Measurements from ENCODE around the gene MAPK10. TPM values are rescaled to one million over a fixed set of nuclear protein-coding genes. Genes with fewer than 3 reads are reported as not detected.

The MAPK10 gene
- total RNA-seq, 4 donors from 2014 or later: 2.0 to 16.8 (median 4.1) TPM

DNA sequence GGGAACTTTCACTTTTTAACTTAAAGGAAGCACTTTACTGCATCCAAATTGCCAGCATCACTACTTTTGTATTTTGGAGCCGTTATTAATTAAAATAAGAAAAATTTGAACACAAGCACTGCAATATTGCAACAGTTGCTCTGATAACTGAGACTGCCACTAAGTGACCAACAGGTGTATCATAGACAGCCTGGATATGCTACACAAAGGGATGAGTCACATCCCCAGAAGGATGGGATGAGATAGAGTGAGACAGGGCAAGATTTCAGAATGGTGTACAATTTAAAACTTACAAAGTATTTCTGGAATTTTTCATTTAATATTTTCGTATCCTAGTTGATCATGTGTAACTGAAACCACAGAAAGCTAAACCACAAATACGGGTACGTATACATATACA, 204.1 kb downstream of the MAPK10 start:
- H3K9me3 ChIP-seq: no peaks in the 10 kb centered on the region
- TF ChIP-seq POLR2A (IDR thresholded peaks at IDR 0.05): no peak
- no peaks in the 10 kb centered on the region for H3K27me3 ChIP-seq
- no peak for DNase-seq (ENCODE audit: low spot score in 2 of 2)
- no peak overlapping the region for H3K4me3 ChIP-seq
- WGBS: 95% methylated on average over 4 of the region's 4 CpGs
- no peaks in the 10 kb centered on the region for H3K4me1 ChIP-seq
- no peak overlapping the region for H3K27ac ChIP-seq
- no peaks in the 10 kb centered on the region for H3K36me3 ChIP-seq

DNA sequence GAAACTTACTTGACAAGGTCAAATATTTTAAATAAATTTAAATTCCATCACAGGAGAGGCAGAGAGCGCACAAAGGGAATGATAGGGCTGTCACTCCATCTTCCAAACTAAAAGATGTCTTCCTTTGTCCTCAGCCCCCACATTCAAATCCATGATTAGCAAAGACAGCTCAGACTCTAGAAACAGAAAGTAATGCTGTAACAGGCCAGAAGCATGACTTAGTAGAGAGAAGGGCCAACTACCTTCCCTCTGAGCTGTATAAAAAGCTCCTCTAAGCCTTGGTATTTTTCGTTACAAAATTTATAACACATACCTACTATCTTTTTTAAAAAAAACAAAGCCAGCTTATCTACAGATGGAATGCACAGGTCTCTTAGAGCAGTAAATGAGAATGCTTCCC, 207.4 kb downstream of the MAPK10 start:
- WGBS: 90% methylated on average over 2 of the region's 2 CpGs
- TF ChIP-seq POLR2A (IDR thresholded peaks at IDR 0.05) (no peak), EP300 (IDR thresholded peaks at IDR 0.05) (no peak), POLR2AphosphoS5 (IDR thresholded peaks at IDR 0.05) (no peak)
- TF ChIP-seq, protein P1, sequence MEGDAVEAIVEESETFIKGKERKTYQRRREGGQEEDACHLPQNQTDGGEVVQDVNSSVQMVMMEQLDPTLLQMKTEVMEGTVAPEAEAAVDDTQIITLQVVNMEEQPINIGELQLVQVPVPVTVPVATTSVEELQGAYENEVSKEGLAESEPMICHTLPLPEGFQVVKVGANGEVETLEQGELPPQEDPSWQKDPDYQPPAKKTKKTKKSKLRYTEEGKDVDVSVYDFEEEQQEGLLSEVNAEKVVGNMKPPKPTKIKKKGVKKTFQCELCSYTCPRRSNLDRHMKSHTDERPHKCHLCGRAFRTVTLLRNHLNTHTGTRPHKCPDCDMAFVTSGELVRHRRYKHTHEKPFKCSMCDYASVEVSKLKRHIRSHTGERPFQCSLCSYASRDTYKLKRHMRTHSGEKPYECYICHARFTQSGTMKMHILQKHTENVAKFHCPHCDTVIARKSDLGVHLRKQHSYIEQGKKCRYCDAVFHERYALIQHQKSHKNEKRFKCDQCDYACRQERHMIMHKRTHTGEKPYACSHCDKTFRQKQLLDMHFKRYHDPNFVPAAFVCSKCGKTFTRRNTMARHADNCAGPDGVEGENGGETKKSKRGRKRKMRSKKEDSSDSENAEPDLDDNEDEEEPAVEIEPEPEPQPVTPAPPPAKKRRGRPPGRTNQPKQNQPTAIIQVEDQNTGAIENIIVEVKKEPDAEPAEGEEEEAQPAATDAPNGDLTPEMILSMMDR (IDR thresholded peaks at IDR 0.05): no peak
- no peaks in the 10 kb centered on the region for H3K4me1 ChIP-seq
- no peaks in the 10 kb centered on the region for H3K9me3 ChIP-seq
- H3K4me3 ChIP-seq: no peak overlapping the region
- no peaks in the 10 kb centered on the region for H3K27me3 ChIP-seq
- no peak for DNase-seq (ENCODE audit: low spot score in 2 of 2)
- H3K27ac ChIP-seq: no peak overlapping the region
- H3K36me3 ChIP-seq: no peaks in the 10 kb centered on the region

DNA sequence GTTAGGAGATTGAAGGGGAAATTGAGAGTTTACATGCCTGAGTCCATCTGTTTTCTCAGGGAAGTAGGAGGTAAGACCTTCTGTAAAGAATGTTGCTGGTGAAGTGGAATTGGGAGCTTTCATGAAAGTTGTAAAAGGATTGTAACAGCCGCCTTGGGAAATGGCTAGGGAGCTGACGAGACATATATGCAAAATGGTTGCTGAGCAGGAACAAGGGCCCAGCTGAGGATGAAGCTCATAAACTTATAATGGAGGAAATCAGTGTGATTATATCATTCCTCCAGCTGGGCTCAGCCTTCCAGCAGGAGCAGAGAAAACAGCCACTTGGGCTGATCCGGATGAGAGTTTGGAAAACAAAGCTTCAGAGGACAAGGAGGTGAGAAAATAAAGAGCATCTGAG, 208.7 kb downstream of the MAPK10 start:
- no peak for DNase-seq (ENCODE audit: low spot score in 2 of 2)
- H3K36me3 ChIP-seq: no peaks in the 10 kb centered on the region
- H3K9me3 ChIP-seq: no peaks in the 10 kb centered on the region
- no peaks in the 10 kb centered on the region for H3K4me1 ChIP-seq
- H3K4me3 ChIP-seq: no peak overlapping the region
- no peak overlapping the region for H3K27ac ChIP-seq
- WGBS: 85% methylated on average over 3 of the region's 3 CpGs
- no peak for TF ChIP-seq POLR2AphosphoS5 (IDR thresholded peaks at IDR 0.05)
- no peak for TF ChIP-seq EP300 (IDR thresholded peaks at IDR 0.05)
- TF ChIP-seq, protein P1 (IDR thresholded peaks at IDR 0.05): no peak
- no peak for TF ChIP-seq POLR2A (IDR thresholded peaks at IDR 0.05)
- H3K27me3 ChIP-seq: no peaks in the 10 kb centered on the region

DNA sequence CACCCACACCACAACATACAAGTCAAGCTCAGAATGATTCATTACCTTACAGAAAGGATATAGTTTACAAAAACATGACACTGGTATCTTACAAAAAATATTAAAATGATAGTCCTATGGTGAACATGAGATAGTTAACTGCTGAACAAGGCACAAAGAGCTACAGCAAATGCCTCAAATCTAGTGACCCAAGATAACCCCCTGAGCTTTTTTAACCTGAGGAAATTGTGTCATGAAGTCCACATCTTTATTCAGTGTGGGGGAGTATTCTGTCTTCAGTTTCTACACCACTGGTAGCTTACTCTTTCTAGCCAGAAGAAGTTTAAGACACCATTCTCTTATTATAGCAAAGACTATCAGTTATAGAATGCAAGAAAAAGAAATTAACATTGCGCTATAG, 218.7 kb downstream of the MAPK10 start:
- no peaks in the 10 kb centered on the region for H3K4me1 ChIP-seq
- no peak overlapping the region for H3K4me3 ChIP-seq
- no peak for DNase-seq (ENCODE audit: low spot score in 2 of 2)
- no peak overlapping the region for H3K27ac ChIP-seq
- no peaks in the 10 kb centered on the region for H3K36me3 ChIP-seq
- no peaks in the 10 kb centered on the region for H3K9me3 ChIP-seq
- 98% methylated on average over 1 of the region's 1 CpG for WGBS
- no peaks in the 10 kb centered on the region for H3K27me3 ChIP-seq
- TF ChIP-seq, protein P1 (IDR thresholded peaks at IDR 0.05): no peak
- no peak for TF ChIP-seq POLR2AphosphoS5 (IDR thresholded peaks at IDR 0.05)
- no peak for TF ChIP-seq POLR2A (IDR thresholded peaks at IDR 0.05)
- no peak for TF ChIP-seq EP300 (IDR thresholded peaks at IDR 0.05)

DNA sequence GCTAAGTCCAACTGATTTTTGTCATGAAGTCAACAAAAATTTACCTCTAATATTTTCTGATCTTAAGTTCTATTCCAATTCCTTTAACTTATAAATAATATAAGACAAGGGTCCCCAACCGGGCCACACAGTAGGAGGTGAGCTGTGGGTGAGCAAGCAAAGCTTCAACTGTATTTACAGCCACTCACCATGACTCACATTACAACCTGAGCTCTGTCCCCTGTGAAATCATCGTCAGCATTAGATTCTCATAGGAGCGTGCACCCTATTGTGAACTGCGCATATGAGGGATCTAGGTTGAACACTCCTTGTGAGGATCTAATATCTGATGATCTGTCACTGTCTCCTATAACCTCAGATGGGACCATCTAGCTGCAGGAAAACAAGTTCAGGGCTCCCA, 227.4 kb downstream of the MAPK10 start:
- no peak overlapping the region for H3K4me3 ChIP-seq
- DNase-seq (ENCODE audit: low spot score in 2 of 2): no peak
- H3K27ac ChIP-seq: no peak overlapping the region
- H3K4me1 ChIP-seq: no peaks in the 10 kb centered on the region
- TF ChIP-seq POLR2A (IDR thresholded peaks at IDR 0.05): no peak
- 99% methylated on average over 4 of the region's 4 CpGs for WGBS
- no peaks in the 10 kb centered on the region for H3K27me3 ChIP-seq
- H3K36me3 ChIP-seq: no peaks in the 10 kb centered on the region
- no peaks in the 10 kb centered on the region for H3K9me3 ChIP-seq

DNA sequence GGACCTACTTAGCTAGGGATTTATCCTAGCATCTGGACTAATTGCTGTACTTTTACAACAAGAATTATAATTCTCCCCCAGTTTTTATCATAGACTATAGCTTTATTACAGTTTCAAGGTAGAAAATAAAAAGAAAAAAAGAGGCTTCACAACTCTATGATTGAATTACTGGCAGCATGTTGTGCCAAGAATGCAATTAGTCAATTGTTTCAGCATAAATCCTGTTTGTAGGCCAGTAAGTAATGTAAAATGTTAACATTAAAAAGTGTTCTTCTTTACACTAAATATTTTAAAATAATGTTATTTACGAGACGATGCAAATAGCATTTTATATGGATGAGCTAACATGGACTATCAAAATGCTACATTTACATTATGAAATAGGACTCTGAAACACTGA, 228.4 kb downstream of the MAPK10 start:
- Histone ChIP-seq H3K27me3 (no peaks in the 10 kb centered on the region), H3K4me3 (no peak overlapping the region), H3K9me3 (no peaks in the 10 kb centered on the region), H3K4me1 (no peaks in the 10 kb centered on the region), H3K27ac (no peak overlapping the region), H3K36me3 (no peaks in the 10 kb centered on the region)
- no peak for DNase-seq (ENCODE audit: low spot score in 2 of 2)
- TF ChIP-seq POLR2AphosphoS5 (IDR thresholded peaks at IDR 0.05) (no peak), POLR2A (IDR thresholded peaks at IDR 0.05) (no peak), EP300 (IDR thresholded peaks at IDR 0.05) (no peak)
- TF ChIP-seq, protein P1 (IDR thresholded peaks at IDR 0.05): no peak
- 64% methylated on average over 2 of the region's 2 CpGs for WGBS
